ENCODE results near the gene SLX4.

Gene SLX4

GRCh38 chr16:3601614-3602319, 9.6 kb downstream of the SLX4 start:
- DNase-seq (ENCODE audit: low spot score) = no peak

GRCh38 chr16:3599922-3600321, 11.5 kb downstream of the SLX4 start:
- no peak for DNase-seq (ENCODE audit: low spot score)

- DNase-seq (ENCODE audit: low spot score) = no peak
Observed at GRCh38 chr16:3599121-3599520, 12.3 kb downstream of the SLX4 start.

GRCh38 chr16:3598236-3598635, 13.2 kb downstream of the SLX4 start:
- no peak for DNase-seq (ENCODE audit: low spot score)

- no peak for DNase-seq (ENCODE audit: low spot score)
Observed at GRCh38 chr16:3597676-3598075, 13.7 kb downstream of the SLX4 start.

- no peak for DNase-seq (ENCODE audit: low spot score)
Observed at GRCh38 chr16:3597226-3597625, 14.2 kb downstream of the SLX4 start.

GRCh38 chr16:3596101-3596861, 15.1 kb downstream of the SLX4 start:
- no peak for DNase-seq (ENCODE audit: low spot score)

GRCh38 chr16:3595521-3596021, 15.8 kb downstream of the SLX4 start:
- no peak for DNase-seq (ENCODE audit: low spot score)

- DNase-seq (ENCODE audit: low spot score) = no peak
Observed at GRCh38 chr16:3595110-3595486, 16.3 kb downstream of the SLX4 start.

GRCh38 chr16:3594316-3595109, 16.9 kb downstream of the SLX4 start:
- no peak for DNase-seq (ENCODE audit: low spot score)

- no peak for DNase-seq (ENCODE audit: low spot score)
Observed at GRCh38 chr16:3592559-3592958, 18.8 kb downstream of the SLX4 start.

- no peak for DNase-seq (ENCODE audit: low spot score)
Observed at GRCh38 chr16:3591991-3592390, 19.4 kb downstream of the SLX4 start.

GRCh38 chr16:3591436-3591803, 20.0 kb downstream of the SLX4 start:
- DNase-seq (ENCODE audit: low spot score) = no peak

- DNase-seq (ENCODE audit: low spot score) = no peak
Observed at GRCh38 chr16:3590736-3591435, 20.5 kb downstream of the SLX4 start.

GRCh38 chr16:3589991-3590701, 21.3 kb downstream of the SLX4 start:
- DNase-seq (ENCODE audit: low spot score) = no peak

- DNase-seq (ENCODE audit: low spot score) = no peak
Observed at GRCh38 chr16:3589441-3589921, 21.9 kb downstream of the SLX4 start.

GRCh38 chr16:3589001-3589400, 22.4 kb downstream of the SLX4 start:
- no peak for DNase-seq (ENCODE audit: low spot score)

GRCh38 chr16:3587547-3588110, 23.8 kb downstream of the SLX4 start:
- no peak for DNase-seq (ENCODE audit: low spot score)

GRCh38 chr16:3584412-3584811, 27.0 kb downstream of the SLX4 start:
- no peak for DNase-seq (ENCODE audit: low spot score)

GRCh38 chr16:3583303-3584038, 27.9 kb downstream of the SLX4 start:
- no peak for DNase-seq (ENCODE audit: low spot score)

All from iPS-NIHi11 (cell line).